Mucosa of descending colon (tissue), 3 donors: ENCODE measurements around the gene KRT13. TPM values are rescaled to one million over a fixed set of nuclear protein-coding genes. Genes with fewer than 3 reads are reported as not detected.

Experiments used
- ATAC-seq: fragments of 200-7000 bp; cut with Tn5 transposase; one replicate; pipeline ENCODE4 v1.9.1; 2020; ENCODE audit warnings: mild to moderate bottlenecking, moderate library complexity
- DNase-seq, 3 donors: peaks; one replicate each; pipeline ENCODE4 v3.0.0-alpha.2; 2020
- H3K36me3 ChIP-seq: fragments of 200-600 bp; one replicate; pipeline ENCODE4 v1.8.0; 2021; ENCODE audit warnings: low read depth, mild to moderate bottlenecking
- H3K4me1 ChIP-seq: fragments of 200-600 bp; one replicate; pipeline ENCODE4 v1.8.0; 2021; ENCODE audit warnings: low read depth, mild to moderate bottlenecking
- H3K4me3 ChIP-seq: fragments of 200-600 bp; one replicate; pipeline ENCODE4 v1.8.0; 2021; ENCODE audit warnings: mild to moderate bottlenecking
- H3K9me3 ChIP-seq: fragments of 200-600 bp; one replicate; pipeline ENCODE4 v1.8.0; 2021; ENCODE audit warnings: mild to moderate bottlenecking
- intact Hi-C, 2 donors: fragments of 100-400 bp; cut with DNase I in 1 of 2; cut with micrococcal nuclease in 1 of 2; formaldehyde crosslinking; loops; one replicate each; pipeline versions ENCODE4 v1.11.0 to v1.11.1; 2022; cut with DNase I, micrococcal nuclease
- total RNA-seq, 3 donors: library from RNA; stranded (reverse); fragmentation: NEBNext Ultra II Directional in 2 of 3; extraction: Animal tissue kit (Norgen Biotek cat#: 25700) in 2 of 3; gene quantifications; one replicate each; pipeline versions ENCODE4 v1.2.1 to v1.2.4, GENCODE V29; 2021 to 2023
- TF ChIP-seq, protein P1 (sequence below): fragments of 200-600 bp; IDR thresholded peaks from one replicate; pipeline ENCODE4 v1.8.0; 2022; ENCODE audit warnings: antibody characterized with exemption, mild to moderate bottlenecking
- donor health status: DM: no; HTN: no; CAD: no; lungs with moderate emphysema.
- donor health status: DM: no; HTN: no; CAD: no.
- donor health status: DM: no; HTN: yes; CAD: no.

Gene KRT13
- total RNA-seq, 3 donors from 2014 or later: 3.7 TPM; not detected in 2

DNA sequence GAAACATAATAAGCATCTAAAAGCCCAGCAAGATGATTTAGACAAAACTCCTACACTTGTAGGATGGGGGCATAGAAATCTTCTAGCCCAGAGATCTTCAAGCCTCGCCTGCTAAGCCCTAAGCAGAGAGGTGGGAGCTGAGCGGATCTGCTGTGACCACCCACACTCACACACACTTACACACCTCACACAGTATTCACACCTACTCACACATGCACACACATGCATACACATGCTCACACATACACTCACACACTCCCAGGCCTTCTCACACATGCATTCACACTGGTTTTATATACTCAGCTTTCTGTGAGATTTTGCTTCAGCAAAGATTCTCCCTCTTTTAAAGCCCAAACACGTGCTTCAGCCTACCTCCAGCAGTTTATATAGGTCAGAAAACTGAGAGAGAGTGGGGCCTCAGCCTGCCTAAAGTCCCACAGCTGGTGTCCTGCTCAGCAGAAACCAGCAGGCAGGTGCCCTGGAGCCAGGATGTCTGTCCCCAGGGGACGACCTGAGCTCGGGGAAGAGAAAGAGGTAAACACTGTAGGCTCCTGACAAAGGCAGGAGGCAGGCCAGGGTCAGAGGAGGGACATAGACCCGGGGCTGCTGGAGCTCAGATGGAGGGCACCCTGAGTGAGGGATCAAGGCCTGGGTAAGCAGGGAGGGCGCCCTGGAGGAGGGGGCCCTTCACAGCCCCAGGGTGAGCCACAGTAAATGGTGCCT is 34.7 kb upstream of the KRT13 start:
- DNase-seq (no peak), ATAC-seq (no peak)
- intact Hi-C loops: loop anchor here (10.0 kb wide), 3 partner anchors 95 to 635 kb away; no protein-coding TSS in a partner anchor
- TF ChIP-seq, protein P1, sequence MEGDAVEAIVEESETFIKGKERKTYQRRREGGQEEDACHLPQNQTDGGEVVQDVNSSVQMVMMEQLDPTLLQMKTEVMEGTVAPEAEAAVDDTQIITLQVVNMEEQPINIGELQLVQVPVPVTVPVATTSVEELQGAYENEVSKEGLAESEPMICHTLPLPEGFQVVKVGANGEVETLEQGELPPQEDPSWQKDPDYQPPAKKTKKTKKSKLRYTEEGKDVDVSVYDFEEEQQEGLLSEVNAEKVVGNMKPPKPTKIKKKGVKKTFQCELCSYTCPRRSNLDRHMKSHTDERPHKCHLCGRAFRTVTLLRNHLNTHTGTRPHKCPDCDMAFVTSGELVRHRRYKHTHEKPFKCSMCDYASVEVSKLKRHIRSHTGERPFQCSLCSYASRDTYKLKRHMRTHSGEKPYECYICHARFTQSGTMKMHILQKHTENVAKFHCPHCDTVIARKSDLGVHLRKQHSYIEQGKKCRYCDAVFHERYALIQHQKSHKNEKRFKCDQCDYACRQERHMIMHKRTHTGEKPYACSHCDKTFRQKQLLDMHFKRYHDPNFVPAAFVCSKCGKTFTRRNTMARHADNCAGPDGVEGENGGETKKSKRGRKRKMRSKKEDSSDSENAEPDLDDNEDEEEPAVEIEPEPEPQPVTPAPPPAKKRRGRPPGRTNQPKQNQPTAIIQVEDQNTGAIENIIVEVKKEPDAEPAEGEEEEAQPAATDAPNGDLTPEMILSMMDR: no peak
- Histone ChIP-seq H3K4me1 (peaks cover 27% of the 10 kb centered on the region), H3K36me3 (no peaks in the 10 kb centered on the region), H3K4me3 (no peak overlapping the region), H3K9me3 (no peaks in the 10 kb centered on the region)

DNA sequence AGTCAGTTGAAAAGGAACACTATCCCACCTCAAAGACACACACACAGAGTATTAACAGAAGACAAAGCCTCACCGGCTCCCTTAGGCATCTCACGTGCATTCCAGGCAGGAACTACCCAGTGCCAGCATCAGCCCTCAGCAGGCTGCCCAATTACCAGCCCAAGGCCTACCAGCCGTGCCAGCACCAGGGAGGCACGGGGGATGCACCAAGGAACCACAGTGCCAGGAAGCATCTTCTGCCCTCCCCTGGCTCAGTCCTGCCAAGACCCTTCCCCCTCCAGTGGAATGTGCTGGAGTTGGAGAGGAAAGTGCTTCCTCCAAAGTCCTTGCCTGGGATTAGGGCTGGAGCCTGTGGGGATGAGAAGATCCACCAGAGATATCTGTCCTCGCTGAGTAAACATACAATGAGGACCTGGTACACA is 33.7 kb upstream of the KRT13 start:
- ATAC-seq: no peak
- intact Hi-C loops: no loop called here

DNA sequence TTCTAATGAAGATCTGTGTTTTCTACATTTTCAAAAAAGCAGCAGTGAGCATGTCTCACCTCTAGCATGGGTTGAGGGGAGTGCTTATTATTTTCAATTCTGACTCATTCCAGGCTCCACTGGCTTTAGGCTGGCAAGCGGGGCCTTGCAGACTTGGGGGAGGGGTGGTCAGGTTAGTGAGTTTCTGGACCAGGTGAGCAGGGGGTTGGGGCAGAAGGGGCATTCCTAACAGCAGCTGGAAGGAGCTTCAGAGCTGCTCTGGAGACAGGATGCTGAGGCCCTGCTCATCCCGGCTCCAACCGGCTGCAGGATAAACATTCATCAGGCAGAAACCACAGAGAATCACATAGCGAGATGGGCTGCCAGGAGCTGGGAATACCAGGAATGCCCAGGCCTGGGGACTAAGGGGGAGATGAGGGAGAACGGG is 33.2 kb upstream of the KRT13 start:
- TF ChIP-seq, protein P1: no peak
- DNase-seq: no peak
- Histone ChIP-seq H3K4me3 (no peak overlapping the region), H3K4me1 (peaks cover 16% of the 10 kb centered on the region), H3K36me3 (no peaks in the 10 kb centered on the region), H3K9me3 (no peaks in the 10 kb centered on the region)
- intact Hi-C loops: no loop called here
- ATAC-seq: no peak

More for the DNA sequence above, 33.7 kb upstream of the KRT13 start:
- DNase-seq: no peak
- H3K4me3 ChIP-seq: no peak overlapping the region
- peaks cover 17% of the 10 kb centered on the region for H3K4me1 ChIP-seq
- no peaks in the 10 kb centered on the region for H3K36me3 ChIP-seq
- no peaks in the 10 kb centered on the region for H3K9me3 ChIP-seq
- TF ChIP-seq, protein P1: no peak

DNA sequence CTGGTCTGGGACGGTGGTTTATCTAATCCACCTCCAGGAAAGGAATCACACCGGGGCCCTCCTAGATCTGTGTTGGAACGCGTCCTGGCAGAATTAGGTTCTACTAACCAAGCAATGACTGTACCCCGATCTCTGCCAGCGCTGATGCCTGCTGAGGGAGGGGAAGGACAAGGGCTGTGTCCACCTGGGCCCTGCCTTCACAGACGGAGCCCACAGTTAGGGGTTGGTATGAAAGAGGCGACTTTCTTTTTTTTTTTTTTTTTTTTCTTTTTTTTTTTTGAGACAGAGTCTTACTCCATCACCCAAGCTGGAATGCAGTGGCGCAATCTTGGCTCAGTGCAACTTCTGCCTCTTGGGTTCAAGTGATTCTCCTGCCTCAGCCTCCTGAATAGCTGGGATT is 32.6 kb upstream of the KRT13 start:
- no peak for ATAC-seq
- H3K9me3 ChIP-seq: no peaks in the 10 kb centered on the region
- no peak for DNase-seq
- peaks cover 16% of the 10 kb centered on the region for H3K4me1 ChIP-seq
- TF ChIP-seq, protein P1: no peak
- no peaks in the 10 kb centered on the region for H3K36me3 ChIP-seq
- intact Hi-C loops: no loop called here
- no peak overlapping the region for H3K4me3 ChIP-seq

DNA sequence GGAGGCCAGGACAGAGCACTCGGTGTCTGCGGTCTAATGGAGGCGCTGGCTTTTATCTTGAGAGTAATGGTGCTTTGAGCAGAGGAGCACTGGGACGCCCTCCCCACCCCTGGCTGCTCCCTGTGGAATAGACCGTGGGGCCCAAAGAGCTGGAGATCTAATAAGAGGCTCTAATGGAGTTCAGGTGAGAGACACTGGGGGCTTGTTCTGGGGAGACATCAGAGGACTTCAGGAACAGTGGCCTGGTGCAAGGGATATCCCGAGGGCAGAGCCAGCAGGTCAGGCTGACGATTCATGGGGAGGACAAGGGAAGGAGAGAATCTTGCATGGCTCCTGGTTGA is 32.2 kb upstream of the KRT13 start:
- ATAC-seq: no peak
- peaks cover 12% of the 10 kb centered on the region for H3K4me1 ChIP-seq
- no peaks in the 10 kb centered on the region for H3K36me3 ChIP-seq
- H3K9me3 ChIP-seq: no peaks in the 10 kb centered on the region
- no peak overlapping the region for H3K4me3 ChIP-seq
- TF ChIP-seq, protein P1: no peak
- intact Hi-C loops: no loop called here
- DNase-seq: no peak
